GM18511 (cell line): ENCODE measurements around the gene CPXM1.
"Not testable (repeated sequence)": the region's sequence is repeated elsewhere in the genome, so short reads cannot be mapped to it uniquely, and the experiment has no call there.

Experiments
- ATAC-seq: cut with Tn5 transposase; IDR thresholded peaks from one replicate; pipeline ENCODE4 v1.9.1; 2021; ENCODE audit warnings: mild to moderate bottlenecking, moderate library complexity; ENCODE audit not compliant: unreplicated experiment

CPXM1 gene

DNA sequence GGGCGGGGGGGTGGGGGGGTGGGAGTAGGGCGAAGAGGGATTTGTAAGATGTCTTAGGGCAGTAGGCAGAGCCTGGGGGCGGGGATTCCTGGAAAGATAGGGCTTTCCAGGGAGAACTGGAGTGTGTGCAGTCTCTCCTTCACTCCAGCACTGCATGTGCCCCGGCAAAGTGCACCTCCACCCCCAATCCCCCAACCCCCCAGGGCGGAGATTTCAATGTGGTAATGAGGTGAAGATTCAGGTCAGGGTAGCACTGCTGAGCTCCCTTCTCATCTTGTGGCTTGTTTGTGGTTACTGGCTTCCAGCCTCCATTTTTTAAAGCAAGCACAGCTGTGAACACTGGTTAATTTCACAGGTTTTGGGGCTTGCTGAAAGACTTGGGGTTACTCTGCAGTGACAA, 21.6 kb upstream of the CPXM1 start:
- no peak for ATAC-seq

DNA sequence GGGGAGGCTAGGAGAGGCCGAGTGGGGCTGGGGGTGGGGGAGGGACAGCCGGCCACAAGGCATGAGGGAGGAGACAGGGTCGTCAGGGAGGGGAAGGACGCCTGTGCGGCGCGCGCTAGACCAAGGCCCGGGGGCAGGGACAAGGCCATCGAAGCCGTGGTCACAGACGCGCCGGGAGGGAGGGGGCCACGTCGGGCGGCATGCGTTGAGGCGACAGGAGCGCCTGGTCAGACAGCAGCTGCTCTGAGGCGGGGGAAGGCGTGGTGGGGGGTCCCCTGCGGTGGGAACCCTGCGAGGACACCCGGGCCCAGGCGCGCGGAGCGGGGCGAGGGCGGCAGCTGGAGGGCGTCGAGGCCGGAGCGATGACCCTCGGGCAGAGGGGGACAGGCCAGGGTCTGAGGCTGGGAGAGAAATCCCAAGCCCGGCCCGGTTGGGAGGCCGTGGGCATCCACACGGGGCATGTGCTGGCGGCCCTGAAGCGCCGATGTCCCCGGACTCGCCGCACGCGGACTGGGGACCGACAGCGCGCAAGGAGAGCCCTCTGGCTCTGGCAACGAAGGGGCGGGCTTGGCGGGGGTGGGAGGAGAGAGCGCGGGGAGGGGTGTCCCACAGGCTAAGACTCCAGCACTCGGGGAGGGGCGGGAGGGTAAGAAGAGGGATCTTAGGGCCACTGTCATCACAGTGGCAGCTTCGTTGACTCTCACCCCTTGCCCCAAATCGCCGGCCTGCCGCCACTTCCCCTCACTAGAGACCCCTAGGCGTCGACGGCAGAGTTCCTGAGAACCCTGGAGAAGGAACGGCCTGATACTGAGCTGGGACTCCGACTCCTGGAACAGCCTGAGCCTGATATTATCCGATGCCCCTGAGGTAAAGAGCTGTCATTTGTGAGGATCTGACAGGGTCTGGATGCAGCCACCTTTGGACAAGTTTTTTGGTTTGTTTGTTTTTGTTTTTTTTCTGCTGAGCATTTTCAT, 20.8 kb upstream of the CPXM1 start:
- no peak for ATAC-seq

- ATAC-seq: no peak
These were observed 19.9 kb upstream of the CPXM1 start for GRCh38 chr20:2820084-2820895.

- no peak for ATAC-seq
These were observed 17.6 kb upstream of the CPXM1 start for GRCh38 chr20:2817891-2818595.

- no peak for ATAC-seq
These were observed 16.9 kb upstream of the CPXM1 start for GRCh38 chr20:2817341-2817726.

GRCh38 chr20:2816583-2817340, 16.3 kb upstream of the CPXM1 start:
- ATAC-seq: no peak

- no peak for ATAC-seq
These were observed 15.7 kb upstream of the CPXM1 start, which contains the start of gene TMEM239 for GRCh38 chr20:2816030-2816582. TSS of gene TMEM239 (plus strand) at chr20:2816364. CDS start at chr20:2816555, 191 bp downstream.

- ATAC-seq: no peak
These were observed 14.9 kb upstream of the CPXM1 start for GRCh38 chr20:2815242-2815900.

GRCh38 chr20:2814587-2815051, 14.2 kb upstream of the CPXM1 start, which contains the start of gene C20orf141:
TSS of gene C20orf141 (plus strand) at chr20:2814987. CDS start at chr20:2815185, 198 bp downstream.
- no peak for ATAC-seq

GRCh38 chr20:2814076-2814475, 13.6 kb upstream of the CPXM1 start:
- no peak for ATAC-seq

DNA sequence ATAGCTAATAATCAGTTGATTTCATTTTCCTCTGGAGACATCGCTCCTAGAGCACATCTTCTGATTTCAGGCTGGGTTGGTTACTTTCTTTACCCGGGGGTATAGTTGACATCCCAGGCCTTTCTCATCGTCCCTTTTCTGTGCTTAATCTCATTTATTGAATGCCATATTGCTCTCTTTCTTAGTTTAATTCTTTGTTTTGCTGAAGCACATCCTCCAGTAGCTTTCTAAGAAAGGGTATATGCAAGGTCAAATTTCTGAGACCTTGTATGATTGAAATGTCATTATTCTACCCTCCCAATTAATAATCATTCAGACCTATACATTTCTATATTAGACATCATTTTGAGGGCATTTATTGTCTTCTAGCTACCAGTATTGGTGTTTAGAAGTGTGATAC, 11.8 kb upstream of the CPXM1 start:
- no peak for ATAC-seq

- ATAC-seq: no peak
These were observed 9.3 kb upstream of the CPXM1 start for GRCh38 chr20:2809690-2810089.

GRCh38 chr20:2807929-2808328, 7.5 kb upstream of the CPXM1 start:
- ATAC-seq: not testable (repeated sequence)

- ATAC-seq: no peak
These were observed 6.6 kb upstream of the CPXM1 start for GRCh38 chr20:2807019-2807418.

DNA sequence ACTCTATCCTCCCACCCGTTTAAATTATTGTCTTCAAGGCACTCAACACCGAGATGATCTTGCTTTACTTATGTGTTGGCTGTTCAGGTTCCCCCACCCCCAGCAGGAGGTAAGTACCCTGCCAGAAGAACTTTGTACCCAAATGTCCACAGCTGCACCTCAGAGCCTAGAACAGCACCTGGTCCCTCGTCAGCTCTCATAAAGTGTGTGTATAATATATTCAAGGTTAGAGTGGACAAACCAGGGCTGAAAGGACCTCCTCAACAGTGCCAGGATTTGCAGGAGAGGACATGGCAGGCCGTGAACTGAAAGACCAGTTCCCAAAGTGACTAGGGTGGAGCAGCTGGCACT, 5.9 kb upstream of the CPXM1 start:
- no peak for ATAC-seq

- no peak for ATAC-seq
These were observed 5.4 kb upstream of the CPXM1 start for GRCh38 chr20:2805689-2806350.

DNA sequence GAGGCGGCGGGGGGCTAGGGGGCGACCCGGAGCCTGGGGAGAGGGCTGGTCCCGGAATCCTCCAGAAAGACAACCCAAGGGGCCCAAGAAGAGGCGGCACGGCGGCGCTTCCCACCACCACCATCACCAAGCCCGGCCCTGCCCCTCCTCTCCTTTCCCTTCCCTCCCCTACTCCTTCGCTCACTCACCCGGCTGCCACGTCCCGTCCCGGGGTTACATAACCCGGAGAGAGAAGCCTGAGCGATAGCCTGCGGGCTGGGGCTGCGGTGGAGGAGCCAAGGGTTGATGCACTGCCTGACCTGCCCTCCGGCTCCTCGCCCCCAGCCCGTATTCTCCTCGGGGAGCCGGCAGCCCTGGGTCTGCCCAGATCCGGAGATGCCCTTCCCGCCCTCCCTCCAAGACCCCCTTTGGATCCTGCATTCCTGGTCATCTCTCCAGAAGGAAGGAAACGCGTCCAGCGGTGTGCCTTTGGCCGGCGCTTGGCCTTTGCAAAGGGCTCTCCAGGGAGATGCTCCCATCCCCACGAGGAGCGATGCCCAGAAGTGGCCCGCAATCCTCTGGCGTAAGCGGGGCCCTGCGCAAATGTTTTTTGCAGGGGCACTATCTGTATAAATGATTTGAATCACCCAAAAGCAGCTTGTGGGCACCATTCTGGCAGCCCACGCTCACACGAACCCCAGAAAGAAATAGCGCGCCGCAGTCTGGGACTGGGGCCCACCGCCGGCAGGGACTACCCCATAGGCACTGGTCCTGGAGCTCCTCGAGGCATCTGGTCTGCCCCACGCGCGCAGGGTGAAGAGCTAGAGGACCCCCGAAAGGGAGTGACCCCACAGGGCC, 4.6 kb upstream of the CPXM1 start:
- ATAC-seq: no peak
